K562 (cell line): ENCODE results near the gene TTLL3. TPM values are rescaled to one million over a fixed set of nuclear protein-coding genes. Genes with fewer than 3 reads are reported as not detected.

Experiments used
- BRF1 ChIP-seq: IDR thresholded peaks from 3 replicates; pipeline ENCODE4 v1.6.1; 2011; ENCODE audit warnings: borderline replicate concordance, mild to moderate bottlenecking; ENCODE audit not compliant: insufficient read length; ENCODE audit errors: extremely low read depth
- C11orf30 ChIP-seq: fragments of 450-650 bp; IDR thresholded peaks from 2 replicates; pipeline ENCODE4 v1.6.1; 2016; ENCODE audit warnings: low read depth, mild to moderate bottlenecking
- CHD1 ChIP-seq: fragments of 200-600 bp; sonication (generic); IDR thresholded peaks from one replicate; pipeline ENCODE4 v1.6.1; 2012; ENCODE audit warnings: mild to moderate bottlenecking, moderate library complexity, low read length, inconsistent platforms
- CHD2 ChIP-seq: IDR thresholded peaks from 2 replicates; pipeline ENCODE4 v1.6.1; 2011; ENCODE audit warnings: low read depth, low read length
- CTCFL ChIP-seq: IDR thresholded peaks from 2 replicates; pipeline ENCODE4 v1.6.1; 2011; ENCODE audit warnings: borderline replicate concordance, low read depth, mild to moderate bottlenecking, moderate library complexity, low read length; ENCODE audit not compliant: insufficient read depth, poor library complexity, severe bottlenecking
- DACH1 ChIP-seq: fragments of 450-650 bp; IDR thresholded peaks from 2 replicates; pipeline ENCODE4 v1.6.1; 2018; ENCODE audit not compliant: partially characterized antibody
- GABPB1 ChIP-seq: sonication (generic); formaldehyde crosslinking; IDR thresholded peaks from 2 replicates; pipeline ENCODE4 v1.8.0; 2022; ENCODE audit warnings: mild to moderate bottlenecking, missing genetic modification reagents
- GATAD2B ChIP-seq: fragments of 450-650 bp; IDR thresholded peaks from 2 replicates; pipeline ENCODE4 v1.6.1; 2017; ENCODE audit warnings: mild to moderate bottlenecking, borderline replicate concordance
- GTF2A2 ChIP-seq: IDR thresholded peaks from 2 replicates; pipeline ENCODE4 v1.6.1; 2016; ENCODE audit warnings: mild to moderate bottlenecking, missing genetic modification characterization, missing compliant biosample characterization
- ILK ChIP-seq: fragments of 450-650 bp; IDR thresholded peaks from 2 replicates; pipeline ENCODE4 v1.6.1; 2016; ENCODE audit warnings: missing genetic modification characterization, low read depth, mild to moderate bottlenecking, missing compliant biosample characterization, moderate library complexity, borderline replicate concordance
- LEF1 ChIP-seq: fragments of 450-650 bp; IDR thresholded peaks from 2 replicates; pipeline ENCODE4 v1.6.1; 2016; ENCODE audit warnings: mild to moderate bottlenecking
- MCM3 ChIP-seq: fragments of 450-650 bp; IDR thresholded peaks from 2 replicates; pipeline ENCODE4 v1.6.1; 2016
- MEF2D ChIP-seq: conservative IDR thresholded peaks from 2 replicates; pipeline ENCODE4 v1.6.1; 2016; ENCODE audit warnings: low read depth, missing genetic modification characterization, missing compliant biosample characterization
- MXI1 ChIP-seq: IDR thresholded peaks from 2 replicates; pipeline ENCODE4 v1.6.1; 2011; ENCODE audit warnings: low read depth, mild to moderate bottlenecking, improper control_type of control experiment, low read length
- PRPF4 ChIP-seq: fragments of 200-400 bp; formaldehyde crosslinking; IDR thresholded peaks from one replicate; pipeline ENCODE4 v1.6.1; 2017; ENCODE audit warnings: low read length, low read depth, mild to moderate bottlenecking; ENCODE audit not compliant: insufficient read depth, poor library complexity, severe bottlenecking
- PYGO2 ChIP-seq: fragments of 450-650 bp; IDR thresholded peaks from 2 replicates; pipeline ENCODE4 v1.6.1; 2016; ENCODE audit warnings: mild to moderate bottlenecking, missing genetic modification characterization, moderate library complexity, missing compliant biosample characterization
- RBM14 ChIP-seq: fragments of 200-400 bp; formaldehyde crosslinking; IDR thresholded peaks from 2 replicates; pipeline ENCODE4 v1.6.1; 2018; ENCODE audit warnings: low read depth, mild to moderate bottlenecking, low read length, moderate library complexity, borderline replicate concordance; ENCODE audit not compliant: insufficient read depth
- TAF9B ChIP-seq: fragments of 450-650 bp; IDR thresholded peaks from 2 replicates; pipeline ENCODE4 v1.6.1; 2018; ENCODE audit warnings: mild to moderate bottlenecking; ENCODE audit not compliant: partially characterized antibody
- TCF7L2 ChIP-seq: fragments of 150-350 bp; IDR thresholded peaks from 2 replicates; pipeline ENCODE4 v1.6.1; 2016; ENCODE audit warnings: low read depth, mild to moderate bottlenecking, low read length, moderate library complexity
- ZNF232 ChIP-seq: sonication (generic); formaldehyde crosslinking; IDR thresholded peaks from 2 replicates; pipeline ENCODE4 v1.8.0; 2022; ENCODE audit warnings: mild to moderate bottlenecking, missing genetic modification reagents
- ZNF408 ChIP-seq: fragments of 250-450 bp; sonication (Bioruptor Pico); IDR thresholded peaks from 2 replicates; pipeline ENCODE4 v1.4.0; 2020; ENCODE audit warnings: low read depth, mild to moderate bottlenecking, moderate library complexity
- polyA plus RNA-seq, 8 experiments: library from polyadenylated mRNA; depleted of rRNA in 4 of 8; stranded (reverse) in 5 of 8; unstranded in 3 of 8; fragments of >200 nt; fragmentation: Nextera tagmentation in 2 of 8; fragmentation: Illumina TruSeq in 1 of 8; extraction: Ambion mirVana in 2 of 8; extraction: Trizol in 1 of 8; gene quantifications; 2 replicates each; pipeline versions ENCODE4 v1.2.1 to v1.2.3, GENCODE V29; 2011 to 2014; ENCODE audit warnings: inconsistent platforms in 1 of 8, missing spikeins in 1 of 8
- total RNA-seq, 7 experiments: library from RNA; depleted of rRNA in 6 of 7; stranded (reverse); fragments of >200 nt in 6 of 7; fragmentation: Illumina TruSeq in 2 of 7; extraction: Trizol in 2 of 7; gene quantifications; 2 replicates each; pipeline versions ENCODE4 v1.2.1 to v1.2.3, GENCODE V29; 2011 to 2021; ENCODE audit warnings: low replicate concordance in 1 of 7
- TF ChIP-seq, protein P1 (sequence below): fragments of 250-450 bp; sonication (Bioruptor Pico); IDR thresholded peaks from 2 replicates; pipeline ENCODE4 v1.8.0; 2022; ENCODE audit warnings: moderate library complexity, mild to moderate bottlenecking, inconsistent platforms
- TF ChIP-seq, protein P2 (sequence below): IDR thresholded peaks from 3 replicates; pipeline ENCODE4 v1.6.1; 2011; ENCODE audit warnings: borderline replicate concordance, mild to moderate bottlenecking; ENCODE audit not compliant: insufficient read length, insufficient read depth

Gene TTLL3
- total and polyA plus RNA-seq, 9 of the 15 experiments (the other 6 are each of a cell fraction or from before 2014, with no cell fraction given) = 8.9 to 106 (median 33.2) TPM

- TF ChIP-seq GTF2A2 (0 out of 2 replicates have a peak, but pooled peaks have one; percentile 50), BRF1 (no peak), TCF7L2 (0 out of 2 replicates have a peak, but pooled peaks have one; percentile 26), PRPF4 (peak; percentile 46), PYGO2 (no peak), C11orf30 (peak; percentile 31; the same call in 1 of the 2 replicates), ILK (tag) (no peak), CHD1 (peak; percentile 94), ZNF232 (CRISPR knock-in tag) (peak; percentile 79; the same call in 1 of the 2 replicates), CTCFL (no peak), RBM14 (0 out of 2 replicates have a peak, but pooled peaks have one; percentile 66), ZNF408 (CRISPR knock-in tag) (no peak), DACH1 (no peak), MEF2D (tag) (no peak), GABPB1 (CRISPR knock-in tag) (peak; percentile 6), TAF9B (peak; percentile 18), MXI1 (0 out of 2 replicates have a peak, but pooled peaks have one; percentile 6), CHD2 (peak; percentile 41; the same call in 1 of the 2 replicates), GATAD2B (no peak), LEF1 (no peak), MCM3 (no peak)
- TF ChIP-seq, protein P1, sequence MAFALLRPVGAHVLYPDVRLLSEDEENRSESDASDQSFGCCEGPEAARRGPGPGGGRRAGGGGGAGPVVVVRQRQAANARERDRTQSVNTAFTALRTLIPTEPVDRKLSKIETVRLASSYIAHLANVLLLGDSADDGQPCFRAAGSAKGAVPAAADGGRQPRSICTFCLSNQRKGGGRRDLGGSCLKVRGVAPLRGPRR (CRISPR knock-in tag) = no peak
- TF ChIP-seq, protein P2, sequence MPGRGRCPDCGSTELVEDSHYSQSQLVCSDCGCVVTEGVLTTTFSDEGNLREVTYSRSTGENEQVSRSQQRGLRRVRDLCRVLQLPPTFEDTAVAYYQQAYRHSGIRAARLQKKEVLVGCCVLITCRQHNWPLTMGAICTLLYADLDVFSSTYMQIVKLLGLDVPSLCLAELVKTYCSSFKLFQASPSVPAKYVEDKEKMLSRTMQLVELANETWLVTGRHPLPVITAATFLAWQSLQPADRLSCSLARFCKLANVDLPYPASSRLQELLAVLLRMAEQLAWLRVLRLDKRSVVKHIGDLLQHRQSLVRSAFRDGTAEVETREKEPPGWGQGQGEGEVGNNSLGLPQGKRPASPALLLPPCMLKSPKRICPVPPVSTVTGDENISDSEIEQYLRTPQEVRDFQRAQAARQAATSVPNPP = no peak
These were observed 16.8 kb upstream of the TTLL3 start (continued) for GRCh38 chr3:9793161-9793781.
